ENCODE data around the gene ZIC5. TPM values are rescaled to one million over a fixed set of nuclear protein-coding genes. Genes with fewer than 3 reads are reported as not detected.

Gene ZIC5
- total RNA-seq, 1 experiment from 2014 or later, result not detected

DNA sequence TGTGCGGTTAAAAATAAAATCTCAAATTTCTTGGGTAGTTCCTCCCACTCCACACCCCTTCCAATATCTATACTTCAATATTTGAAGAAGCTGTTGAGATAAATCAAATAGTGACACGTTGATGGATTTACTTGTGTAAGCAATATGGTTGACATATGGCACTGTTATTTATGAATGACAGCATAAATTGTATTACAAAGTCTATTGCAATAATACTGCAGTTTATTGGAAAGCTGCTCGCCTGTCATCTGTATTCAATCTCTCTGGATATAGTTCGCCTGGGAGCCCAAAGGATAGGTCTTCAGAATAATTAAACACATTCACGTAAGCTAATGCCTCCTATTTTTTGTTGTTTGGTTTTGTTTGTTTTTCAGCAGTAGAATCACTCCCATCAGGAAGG is 5.0 kb upstream of the ZIC5 start:
- peaks cover 63% of the 10 kb centered on the region for H3K27me3 ChIP-seq (ENCODE audit: low read length)
- no peak for DNase-seq
- TF ChIP-seq EZH2 (IDR thresholded peaks at IDR 0.05; ENCODE audit: low read length, unreplicated experiment), result no peak
- no peak for TF ChIP-seq CTCF (conservative IDR thresholded peaks at IDR 0.05; ENCODE audit: low read depth, low read length)
- TF ChIP-seq EZH2phosphoT487 (IDR thresholded peaks at IDR 0.05; ENCODE audit: borderline replicate concordance, low read length), result no peak
- peaks cover 8% of the 10 kb centered on the region; the same call in 1 of the 2 replicates for H3K4me1 ChIP-seq (ENCODE audit: insufficient read depth, low read length)
- ChIA-PET POLR2A (ENCODE audit: unreplicated experiment) (interaction anchor here (0.6 kb wide), 1 partner anchor 536 kb away, joined by 5 read pairs; no protein-coding TSS in a partner anchor), CTCF (no interaction called here)
- H3K9me3 ChIP-seq (ENCODE audit: low read length), result no peaks in the 10 kb centered on the region
- H3K36me3 ChIP-seq (ENCODE audit: low read depth, low read length), result no peaks in the 10 kb centered on the region
- H3K4me3 ChIP-seq (ENCODE audit: low read length), result no peak overlapping the region
- no TSS peak for BruUV-seq (replicated peaks)
- no peak overlapping the region for H2AFZ ChIP-seq (ENCODE audit: low read length)
- intact Hi-C loops (cut with micrococcal nuclease), result no loop called here
- H3K9me2 ChIP-seq (replicated peaks; ENCODE audit: low read length), result no peaks in the 10 kb centered on the region
- no peak for ATAC-seq
- no peak overlapping the region for H3K4me2 ChIP-seq (ENCODE audit: low read length)
- no peak overlapping the region for H3K9ac ChIP-seq (ENCODE audit: low read length)
- no peaks in the 10 kb centered on the region for H3F3A ChIP-seq (ENCODE audit: low read length, unreplicated experiment)
- no peaks in the 10 kb centered on the region for H3K79me2 ChIP-seq (ENCODE audit: low read length)
- no peak overlapping the region for H3K27ac ChIP-seq (ENCODE audit: low read length)
- H4K20me1 ChIP-seq (ENCODE audit: low read length), result no peaks in the 10 kb centered on the region

GRCh38 chr13:99975626-99976025 is 4.1 kb upstream of the ZIC5 start:
- TF ChIP-seq CTCF (conservative IDR thresholded peaks at IDR 0.05; ENCODE audit: low read depth, low read length) (no peak), EZH2phosphoT487 (IDR thresholded peaks at IDR 0.05; ENCODE audit: borderline replicate concordance, low read length) (no peak), EZH2 (IDR thresholded peaks at IDR 0.05; ENCODE audit: low read length, unreplicated experiment) (no peak)
- intact Hi-C loops (cut with micrococcal nuclease), result no loop called here

GRCh38 chr13:99974939-99975561 is 3.5 kb upstream of the ZIC5 start:
- intact Hi-C loops (cut with micrococcal nuclease), result no loop called here
- H3K27me3 ChIP-seq (ENCODE audit: low read length), result peaks cover 65% of the 10 kb centered on the region
- H4K20me1 ChIP-seq (ENCODE audit: low read length), result no peaks in the 10 kb centered on the region
- no peaks in the 10 kb centered on the region for H3K9me2 ChIP-seq (replicated peaks; ENCODE audit: low read length)
- H3K9me3 ChIP-seq (ENCODE audit: low read length), result no peaks in the 10 kb centered on the region
- H3F3A ChIP-seq (ENCODE audit: low read length, unreplicated experiment), result no peaks in the 10 kb centered on the region
- peaks cover 7% of the 10 kb centered on the region; the same call in 1 of the 2 replicates for H3K4me1 ChIP-seq (ENCODE audit: insufficient read depth, low read length)
- H3K79me2 ChIP-seq (ENCODE audit: low read length), result no peaks in the 10 kb centered on the region
- no peak for ATAC-seq
- ChIA-PET CTCF (no interaction called here), POLR2A (ENCODE audit: unreplicated experiment) (no interaction called here)
- no peak overlapping the region for H3K9ac ChIP-seq (ENCODE audit: low read length)
- H3K36me3 ChIP-seq (ENCODE audit: low read depth, low read length), result no peaks in the 10 kb centered on the region
- no TSS peak for BruUV-seq (replicated peaks)
- no peak overlapping the region for H3K4me3 ChIP-seq (ENCODE audit: low read length)
- DNase-seq, result no peak
- H3K27ac ChIP-seq (ENCODE audit: low read length), result no peak overlapping the region
- TF ChIP-seq EZH2phosphoT487 (IDR thresholded peaks at IDR 0.05; ENCODE audit: borderline replicate concordance, low read length), result no peak
- TF ChIP-seq EZH2 (IDR thresholded peaks at IDR 0.05; ENCODE audit: low read length, unreplicated experiment), result no peak
- TF ChIP-seq CTCF (conservative IDR thresholded peaks at IDR 0.05; ENCODE audit: low read depth, low read length), result no peak
- H3K4me2 ChIP-seq (ENCODE audit: low read length), result no peak overlapping the region
- H2AFZ ChIP-seq (ENCODE audit: low read length), result no peak overlapping the region

More at GRCh38 chr13:99975626-99976025, 4.1 kb upstream of the ZIC5 start:
- ATAC-seq, result no peak
- no TSS peak for BruUV-seq (replicated peaks)
- Histone ChIP-seq H3K4me2 (ENCODE audit: low read length) (no peak overlapping the region), H3K4me3 (ENCODE audit: low read length) (no peak overlapping the region), H3K9ac (ENCODE audit: low read length) (no peak overlapping the region), H4K20me1 (ENCODE audit: low read length) (no peaks in the 10 kb centered on the region), H3F3A (ENCODE audit: low read length, unreplicated experiment) (no peaks in the 10 kb centered on the region), H3K9me2 (replicated peaks; ENCODE audit: low read length) (no peaks in the 10 kb centered on the region), H2AFZ (ENCODE audit: low read length) (no peak overlapping the region), H3K27ac (ENCODE audit: low read length) (no peak overlapping the region), H3K9me3 (ENCODE audit: low read length) (no peaks in the 10 kb centered on the region), H3K27me3 (ENCODE audit: low read length) (peaks cover 67% of the 10 kb centered on the region), H3K36me3 (ENCODE audit: low read depth, low read length) (no peaks in the 10 kb centered on the region), H3K79me2 (ENCODE audit: low read length) (no peaks in the 10 kb centered on the region), H3K4me1 (ENCODE audit: insufficient read depth, low read length) (peaks cover 8% of the 10 kb centered on the region; the same call in 1 of the 2 replicates)
- ChIA-PET CTCF (no interaction called here), POLR2A (ENCODE audit: unreplicated experiment) (no interaction called here)
- no peak for DNase-seq
